HG02973 (cell line): ENCODE results near the gene P3H4.
"Not testable (repeated sequence)": the region's sequence is repeated elsewhere in the genome, so short reads cannot be mapped to it uniquely, and the experiment has no call there.

Source experiments
- ATAC-seq: cut with Tn5 transposase; IDR thresholded peaks from one replicate; pipeline ENCODE4 v1.9.1; 2021; ENCODE audit warnings: moderate library complexity; ENCODE audit not compliant: unreplicated experiment

P3H4 gene

GRCh38 chr17:41794540-41794975 lies 17.2 kb downstream of the P3H4 start:
- ATAC-seq: no peak

GRCh38 chr17:41793784-41794539 lies 17.8 kb downstream of the P3H4 start:
- no peak for ATAC-seq

DNA sequence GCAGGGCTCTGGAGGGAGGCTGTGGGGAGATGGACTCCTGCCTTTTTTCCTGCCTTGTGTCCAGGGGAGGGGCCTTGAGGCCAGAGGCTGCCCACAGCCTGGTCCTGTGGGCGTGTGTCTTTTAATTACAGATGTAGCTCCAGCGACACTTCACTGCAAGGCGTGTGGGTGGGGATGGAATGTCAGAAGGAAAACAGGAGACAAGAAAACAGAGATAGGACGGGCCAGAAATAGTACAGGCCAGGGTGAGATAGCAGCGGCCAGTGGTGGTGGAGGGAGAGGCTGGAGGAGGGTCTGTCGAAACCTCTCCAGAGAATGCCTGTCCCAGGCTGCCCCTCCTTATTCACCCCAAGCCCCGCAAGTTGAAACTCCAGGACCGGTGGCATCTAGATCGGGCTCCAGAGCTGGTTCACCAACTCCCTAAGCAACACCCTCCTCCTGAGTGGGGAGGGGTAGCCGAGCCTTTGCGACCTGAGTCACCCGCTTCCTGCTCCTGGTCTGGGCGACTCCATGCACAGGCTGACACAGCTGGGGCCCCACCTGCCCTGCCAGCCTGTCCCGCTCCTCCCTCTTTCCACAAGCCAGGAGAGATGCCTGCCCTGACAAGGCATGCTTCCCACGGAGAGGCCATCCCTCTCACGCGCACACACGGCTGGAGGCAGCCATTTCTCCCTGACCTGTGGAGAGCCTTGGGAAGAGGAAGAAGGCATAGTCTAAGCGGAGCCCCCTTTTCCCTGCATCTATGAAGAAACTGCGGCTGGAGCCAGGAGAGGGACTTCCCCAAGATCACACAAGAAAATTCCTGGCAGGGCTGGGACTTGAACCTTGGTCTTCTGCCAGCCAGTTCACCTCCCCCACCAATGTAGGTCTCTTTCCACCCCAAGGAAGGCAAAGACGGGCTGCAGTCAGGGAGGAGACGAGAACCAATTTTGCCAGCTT lies 18.6 kb downstream of the P3H4 start:
- no peak for ATAC-seq

GRCh38 chr17:41787021-41787418 lies 24.7 kb downstream of the P3H4 start:
- no peak for ATAC-seq

DNA sequence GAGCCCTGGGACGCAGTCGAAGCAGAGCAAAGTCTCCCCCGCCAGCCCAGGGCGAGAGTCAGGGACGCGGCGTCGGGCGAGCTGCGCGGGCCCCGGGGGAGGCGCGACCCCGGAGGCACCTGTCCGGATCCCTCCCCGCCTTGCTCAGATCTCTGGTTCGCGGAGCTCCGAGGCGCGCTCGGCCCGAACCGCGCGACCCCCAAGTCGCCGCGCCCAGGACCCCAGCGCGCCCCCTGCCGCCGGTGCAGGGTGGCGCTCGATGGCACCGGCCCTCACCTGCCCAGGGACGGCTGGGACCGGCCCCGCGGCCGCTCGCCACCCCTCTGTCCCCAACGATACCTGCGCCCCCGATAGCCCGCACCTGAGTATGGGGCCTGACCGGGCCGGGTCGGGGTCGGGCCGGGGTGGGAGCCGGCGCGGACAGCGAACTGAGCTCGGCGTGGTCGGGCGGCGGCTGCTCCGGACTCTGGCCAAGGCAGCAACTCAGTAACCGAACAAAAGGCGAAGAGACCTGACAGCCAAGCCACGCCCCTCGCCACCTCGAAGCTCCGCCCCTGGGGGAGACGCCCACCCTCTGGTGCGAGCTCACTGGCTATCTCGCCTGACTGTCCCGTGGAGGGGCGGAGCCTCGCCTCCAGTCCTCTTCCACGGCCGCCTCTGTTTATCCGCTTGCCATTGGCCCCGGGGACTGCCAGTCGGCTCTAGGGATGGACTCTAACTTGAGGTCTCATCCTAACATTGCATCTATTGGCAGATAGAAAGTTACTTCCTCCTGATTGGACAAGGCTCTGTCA lies 25.3 kb downstream of the P3H4 start, which contains the start of gene JUP:
Gene JUP (minus strand): TSS at position 485 of the 794 bp plus-strand sequence. CDS start 14,857 bp downstream, outside the sequence.
- peak; percentile 71 for ATAC-seq

DNA sequence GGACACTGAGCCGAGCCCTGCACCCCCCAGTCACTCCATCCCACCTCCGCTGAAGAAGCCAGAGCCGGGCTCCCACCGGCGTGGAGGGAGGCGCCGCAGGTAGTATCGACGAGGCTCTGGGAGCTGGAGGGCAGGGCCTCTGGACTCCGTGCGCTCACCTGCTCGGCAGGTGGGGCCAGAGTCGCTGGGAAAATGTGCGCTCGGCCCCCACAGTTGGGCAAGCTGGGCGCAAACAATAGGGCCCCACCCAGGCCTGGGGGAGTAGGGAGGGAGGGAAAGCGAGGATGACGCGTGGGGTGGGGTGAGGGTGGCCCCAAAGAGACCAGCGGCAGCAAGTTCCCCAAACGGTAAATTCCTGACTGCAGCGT lies 25.9 kb downstream of the P3H4 start:
- no peak for ATAC-seq

DNA sequence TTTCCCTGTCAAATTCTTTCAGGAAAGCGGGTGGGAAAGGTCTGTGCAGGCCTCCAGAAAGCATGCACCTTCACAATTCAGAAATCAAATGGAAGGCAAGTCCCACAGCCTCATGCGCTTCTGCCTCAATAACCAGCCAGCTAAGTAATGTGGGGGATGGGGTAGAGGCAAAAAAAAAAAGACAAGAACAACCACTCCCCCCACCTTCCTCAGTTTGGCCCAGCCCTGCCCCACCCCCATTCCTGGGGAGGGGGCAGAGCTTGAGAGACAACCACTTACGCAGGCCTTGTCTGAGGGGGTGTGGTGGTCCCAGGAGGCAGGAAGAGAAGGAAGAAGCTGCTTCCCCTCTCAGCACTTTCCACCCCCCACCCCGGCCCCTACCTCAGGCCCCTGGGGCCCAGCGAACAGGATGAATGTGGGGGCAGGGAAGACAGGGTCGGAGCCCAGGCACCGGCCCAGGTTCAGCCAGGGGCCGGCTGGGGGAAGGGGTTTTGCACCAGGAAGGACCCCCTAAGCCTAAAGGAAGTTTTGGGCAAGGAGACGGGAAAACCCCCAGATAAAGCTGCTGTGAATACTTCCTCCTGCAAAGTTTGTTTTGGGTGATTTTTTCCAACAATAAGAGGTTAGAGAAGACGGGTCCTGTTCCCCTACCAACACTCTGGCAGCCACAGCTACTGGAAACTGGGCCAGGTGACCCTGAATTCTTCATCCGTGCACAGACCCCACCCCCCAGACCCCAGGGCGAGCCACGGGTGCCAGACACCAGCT lies 26.5 kb downstream of the P3H4 start:
- no peak for ATAC-seq

DNA sequence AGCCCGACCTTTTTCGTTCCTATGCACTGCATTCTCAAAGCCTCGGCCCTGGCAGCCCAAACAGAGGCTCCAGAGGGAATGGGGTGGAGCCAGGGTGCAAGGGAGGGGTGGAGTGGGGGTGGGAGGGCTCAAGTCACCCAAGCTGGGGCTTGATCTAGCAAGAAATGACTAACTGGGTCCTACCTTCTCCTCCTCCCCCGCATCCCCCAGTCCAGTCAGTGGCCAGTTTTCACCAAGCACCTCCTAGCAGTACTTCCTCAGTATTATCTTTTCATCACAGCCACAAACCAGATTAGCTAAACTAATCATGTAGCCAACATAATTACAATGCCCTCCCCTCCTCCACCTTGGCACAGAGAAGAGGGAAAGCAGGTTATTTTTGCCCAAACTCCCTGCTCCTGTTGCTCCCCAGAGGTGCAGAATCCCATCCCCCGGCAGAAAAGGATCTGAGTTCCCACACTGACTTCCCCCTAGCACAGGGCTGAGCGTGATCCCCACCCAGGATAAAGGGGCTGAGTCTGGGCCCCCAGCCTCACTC lies 27.5 kb downstream of the P3H4 start:
- ATAC-seq: no peak

DNA sequence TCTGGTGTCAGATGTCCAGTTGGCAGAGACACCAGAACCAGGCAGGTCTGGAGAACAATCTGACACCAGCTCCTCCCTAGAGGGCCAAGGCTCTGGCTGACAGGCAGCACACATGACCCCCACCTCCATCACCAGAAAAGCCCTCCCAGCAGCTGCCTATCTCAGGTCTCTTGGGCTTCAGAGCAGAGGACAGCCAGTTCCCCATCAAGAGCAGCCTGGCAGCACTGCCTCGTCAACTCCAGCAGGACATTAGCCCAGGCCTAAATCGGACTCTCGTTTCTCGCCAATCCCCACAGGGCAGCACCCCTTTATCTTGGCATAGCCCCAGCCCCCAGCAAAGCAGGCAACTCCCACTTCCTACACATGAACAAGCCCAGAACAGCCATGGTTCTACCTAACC lies 29.6 kb downstream of the P3H4 start:
- no peak for ATAC-seq

- ATAC-seq: no peak
Measured at GRCh38 chr17:41781404-41782110, 30.2 kb downstream of the P3H4 start.

DNA sequence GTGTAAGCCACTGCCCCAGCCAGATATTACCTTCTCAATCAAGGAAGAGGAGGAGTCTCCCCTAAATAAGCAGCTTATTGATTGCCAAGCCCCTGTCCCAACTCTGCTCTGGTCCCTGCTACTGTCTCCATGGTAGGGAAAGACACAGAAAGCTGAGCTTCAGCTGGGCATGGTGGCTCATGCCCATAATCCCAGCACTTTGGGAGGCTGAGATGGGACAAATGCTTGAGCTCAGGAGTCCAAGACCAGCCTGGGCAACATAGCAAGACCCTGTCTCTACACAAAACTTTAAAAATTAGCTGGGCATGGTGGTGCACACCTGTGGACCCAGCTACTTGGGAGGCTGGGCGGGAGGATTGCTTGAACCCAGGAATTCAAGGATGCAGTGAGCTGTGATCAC lies 31.8 kb downstream of the P3H4 start:
- no peak for ATAC-seq

DNA sequence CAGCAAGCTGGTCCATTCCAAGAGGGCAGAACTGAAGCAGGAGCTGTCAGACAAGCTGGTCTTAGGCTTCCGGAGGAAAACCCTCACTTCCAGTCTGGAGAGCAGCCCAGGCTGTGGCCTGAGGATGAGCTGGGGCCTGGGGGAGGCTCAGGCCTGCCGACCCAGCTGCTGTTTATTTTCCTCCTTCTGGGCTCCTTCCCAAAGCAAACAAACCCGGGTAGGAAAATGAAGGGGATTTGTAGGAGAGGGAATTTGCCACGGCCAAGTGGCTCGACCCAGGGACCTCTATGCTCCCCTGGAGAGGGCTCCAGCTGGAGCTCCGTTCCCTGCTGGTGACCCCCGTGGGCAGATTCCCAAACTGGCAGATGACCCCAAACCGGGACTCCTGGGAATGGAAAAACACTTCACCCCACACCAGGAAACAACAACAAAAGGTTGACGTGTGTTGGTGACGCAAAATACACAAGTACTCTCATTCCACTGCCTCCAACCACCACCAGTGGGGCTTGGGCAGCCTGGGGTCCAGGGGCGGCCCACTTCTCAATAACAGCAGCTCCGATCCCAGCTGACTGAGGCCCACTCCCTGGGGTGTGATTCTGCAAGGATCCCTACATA lies 34.1 kb downstream of the P3H4 start:
- ATAC-seq: no peak

- ATAC-seq: no peak
Measured at GRCh38 chr17:41777157-41777573, 34.6 kb downstream of the P3H4 start.

GRCh38 chr17:41776262-41776900 lies 35.4 kb downstream of the P3H4 start:
- ATAC-seq: not testable (repeated sequence)

DNA sequence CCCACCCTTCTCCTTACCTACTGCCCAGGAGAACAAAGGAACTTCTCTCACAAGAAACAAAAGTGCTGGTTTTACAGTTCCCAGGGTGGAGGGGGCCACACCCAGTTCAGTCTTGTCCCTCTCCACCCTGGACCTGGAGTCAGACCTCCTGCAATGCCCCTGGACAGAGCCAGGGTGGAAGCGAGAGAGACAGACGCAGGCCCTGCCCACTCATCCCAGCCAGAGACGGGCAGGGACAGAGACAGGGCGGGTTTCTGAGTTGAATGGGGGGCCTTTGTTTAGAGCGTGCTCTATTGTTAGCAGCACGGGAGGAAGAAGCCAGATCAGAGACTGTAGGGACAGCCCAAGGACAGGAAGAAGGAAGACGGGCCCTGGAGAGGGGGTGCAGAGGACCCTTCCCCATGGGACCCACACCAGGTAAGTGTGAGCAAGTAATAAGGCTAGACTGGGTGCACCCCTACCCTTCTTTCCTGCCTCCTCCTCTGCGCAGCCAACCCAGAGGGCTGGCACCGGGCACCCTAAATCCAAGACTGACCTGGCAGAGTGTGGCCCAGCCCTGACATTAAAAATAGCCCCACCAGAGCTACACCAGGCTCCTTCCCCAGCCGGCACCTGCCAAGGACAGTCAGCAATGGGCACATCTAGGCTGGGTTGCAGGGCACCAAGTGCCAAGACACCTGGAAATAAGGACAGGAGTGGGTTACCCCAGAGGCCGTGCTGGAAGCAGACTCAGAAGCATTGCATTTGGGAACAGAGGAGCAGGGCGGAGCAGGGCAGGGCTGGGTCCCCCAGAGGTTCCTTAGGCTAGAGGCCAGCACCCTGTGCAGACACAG lies 36.1 kb downstream of the P3H4 start:
- no peak for ATAC-seq

DNA sequence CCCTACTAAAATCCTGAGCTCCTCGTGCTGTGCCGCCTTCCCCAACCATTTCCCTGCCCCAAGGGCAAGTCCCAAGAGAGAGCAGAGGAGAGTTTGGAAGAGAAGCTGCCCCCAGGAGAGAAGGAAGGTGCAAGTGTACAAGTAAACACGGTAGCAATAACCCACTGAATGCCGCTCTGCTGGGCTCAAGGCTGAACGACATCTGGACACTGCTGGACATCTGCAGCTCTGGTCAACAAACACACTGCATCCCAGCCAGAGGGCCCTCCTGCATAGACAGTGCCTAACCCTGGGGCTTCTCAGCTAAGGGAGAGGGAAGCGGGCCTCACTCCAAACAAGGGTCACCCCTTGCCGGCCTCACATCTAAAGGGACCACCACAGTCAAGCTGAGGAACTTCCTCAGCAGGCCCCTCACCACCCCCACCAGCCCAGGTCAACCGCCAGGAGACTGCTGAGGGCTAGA lies 38.0 kb downstream of the P3H4 start:
- no peak for ATAC-seq

GRCh38 chr17:41773190-41773588 lies 38.6 kb downstream of the P3H4 start:
- no peak for ATAC-seq
